Mesendoderm (in vitro differentiated cells): ENCODE measurements around the gene MARCHF10.
"Not testable (repeated sequence)": the region's sequence is repeated elsewhere in the genome, so short reads cannot be mapped to it uniquely, and the experiment has no call there.

Experiments
- DNase-seq: peaks from one replicate; pipeline ENCODE4 v3.0.0; 2013
- H2AK5ac ChIP-seq: 2 replicates; pipeline ENCODE4 v1.6.1; 2013; ENCODE audit warnings: low read length, inconsistent platforms
- H2BK120ac ChIP-seq: 2 replicates; pipeline ENCODE4 v1.6.1; 2013; ENCODE audit warnings: low read depth, mild to moderate bottlenecking, low read length, moderate library complexity, mixed read lengths
- H2BK15ac ChIP-seq: replicated peaks from 2 replicates; pipeline ENCODE4 v1.6.1; 2013; ENCODE audit warnings: low read depth, mild to moderate bottlenecking, moderate library complexity
- H2BK5ac ChIP-seq: 2 replicates; pipeline ENCODE4 v1.6.1; 2013; ENCODE audit warnings: low read length, inconsistent platforms
- H3K18ac ChIP-seq: 2 replicates; pipeline ENCODE4 v1.6.1; 2013; ENCODE audit warnings: mild to moderate bottlenecking, low read length, mixed read lengths
- H3K23ac ChIP-seq: one replicate; pipeline ENCODE4 v1.6.1; 2013; ENCODE audit warnings: low read length
- H3K27ac ChIP-seq: 2 replicates; pipeline ENCODE4 v1.5.1; 2013; ENCODE audit warnings: low read depth, mild to moderate bottlenecking, inconsistent platforms, low read length, moderate library complexity
- H3K27me3 ChIP-seq: 2 replicates; pipeline ENCODE4 v1.6.1; 2013; ENCODE audit warnings: low read length, control low read depth, mild to moderate bottlenecking, inconsistent platforms; ENCODE audit not compliant: insufficient read depth, poor library complexity
- H3K36me3 ChIP-seq: 2 replicates; pipeline ENCODE4 v1.6.1; 2013; ENCODE audit warnings: low read length, inconsistent platforms; ENCODE audit not compliant: control insufficient read depth, insufficient read depth
- H3K4ac ChIP-seq: one replicate; pipeline ENCODE4 v1.6.1; 2013; ENCODE audit warnings: low read depth, mild to moderate bottlenecking, low read length, moderate library complexity
- H3K4me1 ChIP-seq: 2 replicates; pipeline ENCODE4 v1.6.1; 2013; ENCODE audit warnings: low read depth, low read length, inconsistent platforms; ENCODE audit not compliant: control insufficient read depth
- H3K4me2 ChIP-seq: 2 replicates; pipeline ENCODE4 v1.6.1; 2013; ENCODE audit warnings: low read length
- H3K4me3 ChIP-seq: 2 replicates; pipeline ENCODE4 v1.5.1; 2013; ENCODE audit warnings: mild to moderate bottlenecking, low read length
- H3K56ac ChIP-seq: one replicate; pipeline ENCODE4 v1.6.1; 2013; ENCODE audit warnings: low read length
- H3K79me1 ChIP-seq: 2 replicates; pipeline ENCODE4 v1.6.1; 2013; ENCODE audit warnings: low read length, inconsistent platforms
- H3K79me2 ChIP-seq: 2 replicates; pipeline ENCODE4 v1.6.1; 2013; ENCODE audit warnings: mild to moderate bottlenecking, low read length; ENCODE audit not compliant: control insufficient read depth, insufficient read depth
- H3K9ac ChIP-seq: 2 replicates; pipeline ENCODE4 v1.6.1; 2013; ENCODE audit warnings: low read length, inconsistent platforms
- H4K5ac ChIP-seq: one replicate; pipeline ENCODE4 v1.6.1; 2013; ENCODE audit warnings: low read length
- H4K8ac ChIP-seq: one replicate; pipeline ENCODE4 v1.6.1; 2013; ENCODE audit warnings: low read depth, mild to moderate bottlenecking, control low read depth, low read length, moderate library complexity
- WGBS: extraction: QIAGEN DNeasy Blood & Tissue Kit; methylation state at CpG from one replicate; pipeline ENCODE4 v1.1.7; 2013; ENCODE audit warnings: low lambda C conversion rate, missing lambda C conversion rate; ENCODE audit not compliant: insufficient coverage; ENCODE audit errors: extremely low coverage; 5-methylcytosine and 5-hydroxymethylcytosine counted together

Gene MARCHF10

DNA sequence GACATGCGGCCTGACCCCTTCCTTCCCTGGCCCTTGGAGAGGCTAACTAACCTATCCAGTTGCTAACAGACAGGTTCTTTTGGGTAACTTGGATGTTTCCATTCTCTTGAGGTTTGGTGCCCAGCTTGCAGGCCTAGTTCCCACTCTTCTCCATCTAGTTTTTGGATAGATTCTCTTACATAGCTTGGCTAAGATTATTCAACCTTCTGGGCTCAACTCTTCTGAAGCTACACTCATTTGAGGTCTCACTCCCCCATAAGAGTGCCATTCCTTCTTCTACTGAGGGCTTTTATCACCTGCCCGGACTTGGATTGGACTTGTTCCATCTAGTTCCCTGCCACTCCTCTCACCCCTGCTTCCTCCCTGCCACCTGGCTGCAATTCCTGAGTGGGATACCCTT, 44.1 kb upstream of the MARCHF10 start:
- no CpG with 5 or more reads among the region's 2 CpGs for WGBS
- H3K4me2 ChIP-seq, result no peak overlapping the region
- no peak overlapping the region for H3K56ac ChIP-seq
- H2BK15ac ChIP-seq, result no peak overlapping the region
- H3K9ac ChIP-seq, result no peak overlapping the region
- H3K18ac ChIP-seq, result no peak overlapping the region
- H3K4ac ChIP-seq, result no peak overlapping the region
- DNase-seq, result no peak
- H3K4me1 ChIP-seq, result no peaks in the 10 kb centered on the region
- no peaks in the 10 kb centered on the region for H3K79me1 ChIP-seq
- H3K36me3 ChIP-seq, result no peaks in the 10 kb centered on the region
- no peak overlapping the region for H4K5ac ChIP-seq
- no peak overlapping the region for H3K27ac ChIP-seq
- H2BK5ac ChIP-seq, result no peak overlapping the region
- H3K4me3 ChIP-seq, result no peak overlapping the region
- no peak overlapping the region for H3K23ac ChIP-seq
- H2AK5ac ChIP-seq, result no peak overlapping the region
- H2BK120ac ChIP-seq, result no peak overlapping the region
- H3K79me2 ChIP-seq, result no peaks in the 10 kb centered on the region
- no peak overlapping the region for H4K8ac ChIP-seq
- H3K27me3 ChIP-seq, result no peaks in the 10 kb centered on the region

DNA sequence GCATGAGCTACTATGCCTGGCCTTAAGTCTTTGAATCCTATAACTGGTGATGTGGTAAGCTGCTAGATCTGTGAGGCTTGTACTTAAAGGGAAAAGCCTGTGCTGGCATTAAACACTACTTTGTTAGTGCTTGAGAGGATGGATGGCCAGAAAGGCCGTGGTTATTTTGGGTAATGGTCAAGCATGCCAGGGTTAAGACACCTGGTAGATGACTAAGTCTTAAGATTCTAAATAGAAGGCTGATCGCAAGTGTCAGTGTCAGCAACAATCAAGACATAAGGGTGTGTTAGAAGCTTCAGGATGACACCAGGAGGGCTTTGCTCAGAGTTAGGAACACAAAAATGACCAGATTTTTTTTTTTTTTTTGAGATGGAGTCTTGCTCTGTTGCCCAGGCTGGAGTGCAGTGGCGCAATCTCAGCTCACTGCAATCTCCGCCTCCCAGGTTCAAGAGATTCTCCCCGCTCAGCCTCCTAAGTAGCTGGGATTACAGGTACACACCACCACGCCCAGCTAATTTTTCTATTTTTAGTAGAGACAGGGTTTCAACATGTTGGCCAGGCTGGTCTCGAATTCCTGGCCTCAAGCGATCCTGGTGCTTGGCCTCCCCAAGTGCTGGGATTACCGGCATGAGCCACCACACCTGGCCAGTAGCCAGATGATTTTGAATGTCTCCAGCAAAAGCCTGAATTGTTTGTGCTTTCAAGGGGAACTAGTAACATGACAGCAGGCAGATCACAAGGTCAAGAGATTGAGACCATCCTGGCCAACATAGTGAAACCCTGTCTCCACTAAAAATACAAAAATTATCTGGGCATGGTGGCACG, 41.7 kb upstream of the MARCHF10 start:
- not testable (repeated sequence) for H3K4me2 ChIP-seq, H3K79me1 ChIP-seq, H3K4ac ChIP-seq, H3K23ac ChIP-seq, H3K36me3 ChIP-seq, H2BK120ac ChIP-seq, H3K27ac ChIP-seq, H3K9ac ChIP-seq, H2BK15ac ChIP-seq, H3K4me3 ChIP-seq, H2AK5ac ChIP-seq, H3K18ac ChIP-seq, H3K79me2 ChIP-seq, H3K4me1 ChIP-seq, H2BK5ac ChIP-seq, H3K56ac ChIP-seq, H3K27me3 ChIP-seq, H4K5ac ChIP-seq, DNase-seq
- peak overlapping the region; percentile 28 for H4K8ac ChIP-seq
- no CpG with 5 or more reads among the region's 10 CpGs for WGBS

DNA sequence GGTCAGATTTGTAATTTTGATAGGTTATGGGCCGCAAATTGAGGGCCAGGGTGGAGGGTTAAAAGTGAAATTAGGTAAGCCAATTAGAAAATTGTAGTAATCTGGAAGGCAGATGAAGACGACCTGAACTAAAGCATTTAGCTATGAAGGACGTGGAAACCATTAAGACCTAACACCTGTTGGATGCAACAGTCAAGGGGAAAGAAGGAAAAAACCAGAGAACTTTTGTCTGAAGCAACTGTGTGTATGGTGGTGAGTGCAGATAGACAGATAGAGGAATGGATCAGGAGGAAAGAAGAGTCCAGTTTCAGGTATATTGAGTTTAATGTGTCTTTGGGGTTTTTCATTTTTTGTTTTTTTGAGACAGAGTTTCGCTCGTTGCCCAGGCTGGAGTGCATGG, 40.2 kb upstream of the MARCHF10 start:
- DNase-seq, result no peak
- Histone ChIP-seq H3K9ac (no peak overlapping the region), H3K27me3 (no peaks in the 10 kb centered on the region), H3K36me3 (no peaks in the 10 kb centered on the region), H3K56ac (no peak overlapping the region), H3K27ac (no peak overlapping the region), H2BK15ac (no peak overlapping the region), H3K18ac (no peak overlapping the region), H3K4me3 (no peak overlapping the region), H3K79me1 (no peaks in the 10 kb centered on the region), H2BK5ac (no peak overlapping the region), H3K4me1 (no peaks in the 10 kb centered on the region), H2BK120ac (no peak overlapping the region), H3K23ac (no peak overlapping the region), H2AK5ac (no peak overlapping the region), H3K79me2 (no peaks in the 10 kb centered on the region), H4K5ac (no peak overlapping the region), H4K8ac (no peak overlapping the region), H3K4me2 (no peak overlapping the region), H3K4ac (no peak overlapping the region)
- WGBS, result 100% methylated on average over 1 of the region's 5 CpGs

DNA sequence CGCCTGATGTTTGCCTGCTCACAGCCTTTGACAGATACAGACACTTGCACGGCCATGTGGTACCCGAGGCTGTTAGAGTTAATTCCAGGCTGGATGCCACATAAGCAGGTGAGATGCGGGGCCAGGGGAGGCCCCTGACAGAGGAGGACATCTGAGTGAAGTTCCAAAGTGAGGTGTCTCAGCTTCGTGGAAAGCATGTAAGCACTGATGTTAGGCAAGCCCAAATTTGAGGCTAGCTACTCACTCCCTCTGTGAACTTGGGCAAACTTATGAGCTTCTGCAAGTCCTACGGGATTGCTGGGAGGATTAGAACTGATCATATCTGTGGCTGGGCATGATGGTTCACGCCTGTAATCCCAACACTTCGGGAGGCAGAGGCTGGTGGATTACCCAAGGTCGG, 39.3 kb upstream of the MARCHF10 start:
- H3K4me2 ChIP-seq, result no peak overlapping the region
- H3K36me3 ChIP-seq, result no peaks in the 10 kb centered on the region
- no peak overlapping the region for H2AK5ac ChIP-seq
- H3K79me1 ChIP-seq, result no peaks in the 10 kb centered on the region
- no peak overlapping the region for H2BK15ac ChIP-seq
- H3K18ac ChIP-seq, result no peak overlapping the region
- no peak overlapping the region for H3K23ac ChIP-seq
- no peak overlapping the region for H3K4me3 ChIP-seq
- no peaks in the 10 kb centered on the region for H3K27me3 ChIP-seq
- no peak overlapping the region for H3K4ac ChIP-seq
- H3K9ac ChIP-seq, result no peak overlapping the region
- no peaks in the 10 kb centered on the region for H3K4me1 ChIP-seq
- H2BK5ac ChIP-seq, result no peak overlapping the region
- no peak overlapping the region for H2BK120ac ChIP-seq
- DNase-seq, result no peak
- no CpG with 5 or more reads among the region's 9 CpGs for WGBS
- no peak overlapping the region for H3K27ac ChIP-seq
- no peak overlapping the region for H4K5ac ChIP-seq
- no peaks in the 10 kb centered on the region for H3K79me2 ChIP-seq
- no peak overlapping the region for H4K8ac ChIP-seq
- H3K56ac ChIP-seq, result no peak overlapping the region

DNA sequence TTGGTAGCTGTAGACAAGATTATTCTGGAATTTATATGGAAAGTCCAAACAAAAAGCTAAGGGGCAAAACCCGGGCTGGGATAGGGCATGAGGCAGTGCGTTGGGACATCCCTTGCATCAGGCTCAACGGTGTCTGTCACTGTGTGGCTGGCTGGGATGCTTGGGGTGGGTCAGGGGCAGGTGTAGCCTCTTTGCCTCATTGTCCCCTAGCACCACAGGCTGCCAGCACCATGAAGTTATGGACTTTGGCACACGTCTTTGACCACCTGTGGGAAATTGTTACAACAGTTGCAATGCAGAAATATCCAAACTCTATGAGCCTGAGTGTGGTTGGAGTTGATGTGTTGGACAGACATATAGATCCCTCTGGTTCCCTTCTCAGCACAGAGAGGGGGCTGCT, 32.8 kb upstream of the MARCHF10 start:
- no peak overlapping the region for H3K27ac ChIP-seq
- no peak overlapping the region for H3K23ac ChIP-seq
- no peak overlapping the region for H3K18ac ChIP-seq
- H3K4me3 ChIP-seq, result no peak overlapping the region
- no peak overlapping the region for H4K5ac ChIP-seq
- no peak overlapping the region for H2BK15ac ChIP-seq
- H3K4me1 ChIP-seq, result no peaks in the 10 kb centered on the region
- no peaks in the 10 kb centered on the region for H3K36me3 ChIP-seq
- no peak overlapping the region for H3K4me2 ChIP-seq
- H4K8ac ChIP-seq, result no peak overlapping the region
- H3K9ac ChIP-seq, result no peak overlapping the region
- no peak overlapping the region for H2BK5ac ChIP-seq
- DNase-seq, result no peak
- no peaks in the 10 kb centered on the region for H3K27me3 ChIP-seq
- H3K56ac ChIP-seq, result no peak overlapping the region
- no peak overlapping the region for H2AK5ac ChIP-seq
- no peak overlapping the region for H3K4ac ChIP-seq
- no peaks in the 10 kb centered on the region for H3K79me2 ChIP-seq
- no CpG with 5 or more reads among the region's 4 CpGs for WGBS
- no peak overlapping the region for H2BK120ac ChIP-seq
- H3K79me1 ChIP-seq, result no peaks in the 10 kb centered on the region

DNA sequence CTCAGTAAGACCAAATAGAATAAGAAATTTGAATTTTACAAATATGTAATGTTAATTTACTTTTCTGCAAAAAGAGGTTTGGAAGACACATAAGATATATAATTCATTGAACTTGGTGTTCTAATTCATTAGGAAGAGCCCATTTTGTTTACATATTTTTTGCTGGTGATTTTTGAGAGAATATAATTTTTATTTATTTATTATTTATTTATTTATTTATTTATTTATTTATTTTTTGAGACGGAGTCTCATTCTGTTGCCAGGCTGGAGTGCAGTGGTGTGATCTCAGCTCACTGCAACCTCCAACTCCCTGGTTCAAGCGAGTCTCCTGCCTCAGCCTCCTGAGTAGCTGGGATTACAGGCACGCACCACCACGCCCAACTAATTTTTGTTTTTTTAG, 25.7 kb upstream of the MARCHF10 start:
- H3K4ac ChIP-seq, H2BK120ac ChIP-seq, H3K4me2 ChIP-seq, H3K27ac ChIP-seq, H3K4me1 ChIP-seq, H2BK5ac ChIP-seq, H3K56ac ChIP-seq, H3K18ac ChIP-seq, H2BK15ac ChIP-seq, H3K9ac ChIP-seq, DNase-seq, H2AK5ac ChIP-seq, H3K23ac ChIP-seq, H4K8ac ChIP-seq, H3K79me1 ChIP-seq, H3K27me3 ChIP-seq, H3K4me3 ChIP-seq, H4K5ac ChIP-seq, H3K36me3 ChIP-seq, H3K79me2 ChIP-seq: not testable (repeated sequence)
- WGBS, result no CpG with 5 or more reads among the region's 4 CpGs
